C4-2B (cell line): ENCODE measurements around the gene IQCE.

ENCODE experiments used
- ZFX ChIP-seq: fragments of 450-650 bp; IDR thresholded peaks from 2 replicates; pipeline ENCODE4 v1.6.1; 2017
- TF ChIP-seq, protein P1 (sequence below): fragments of 450-650 bp; conservative IDR thresholded peaks from 2 replicates; pipeline ENCODE4 v1.5.1; 2017; ENCODE audit warnings: mild to moderate bottlenecking

DNA sequence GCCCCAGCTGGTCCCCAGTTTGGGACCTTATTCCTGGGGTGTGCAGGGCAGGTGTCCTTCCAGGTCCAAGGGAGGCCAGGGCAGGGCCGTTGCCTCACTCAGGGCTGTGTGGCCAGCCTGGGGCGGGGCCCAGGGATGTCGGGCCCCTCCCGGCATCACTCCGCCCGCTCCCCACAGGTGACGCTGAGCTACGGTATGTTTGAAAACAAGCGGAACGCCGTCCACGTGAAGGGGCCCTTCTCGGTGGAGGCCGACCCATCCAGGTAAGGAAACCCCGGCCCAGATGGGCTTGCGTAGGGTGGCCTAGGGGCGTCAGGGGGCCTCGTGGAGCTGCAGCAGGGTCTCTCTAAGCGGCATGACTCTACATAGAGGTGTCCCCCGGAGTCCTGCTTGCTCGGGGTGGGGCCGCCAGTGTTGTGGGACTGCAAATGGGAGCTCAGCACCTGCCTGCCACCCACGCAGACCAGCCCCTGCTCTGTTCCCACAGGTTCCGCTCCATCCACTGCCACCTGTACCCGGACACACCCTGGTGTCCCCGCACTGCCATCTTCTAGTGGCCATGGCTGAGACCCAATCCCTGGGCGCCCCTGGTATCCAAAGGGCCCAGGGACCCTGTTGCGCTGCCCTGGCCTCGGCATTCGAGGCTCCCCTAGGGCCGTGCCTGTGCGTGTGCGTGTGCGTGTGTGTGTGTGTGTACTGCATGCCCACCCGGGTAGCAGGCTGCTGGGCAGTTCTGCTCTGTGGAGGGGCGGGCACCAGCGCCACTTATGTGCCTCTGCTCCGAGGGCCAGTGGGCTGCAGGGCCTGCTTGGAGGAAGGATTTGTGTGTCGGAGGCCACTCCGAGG lies 31.9 kb upstream of the IQCE start:
- TF ChIP-seq, protein P1, sequence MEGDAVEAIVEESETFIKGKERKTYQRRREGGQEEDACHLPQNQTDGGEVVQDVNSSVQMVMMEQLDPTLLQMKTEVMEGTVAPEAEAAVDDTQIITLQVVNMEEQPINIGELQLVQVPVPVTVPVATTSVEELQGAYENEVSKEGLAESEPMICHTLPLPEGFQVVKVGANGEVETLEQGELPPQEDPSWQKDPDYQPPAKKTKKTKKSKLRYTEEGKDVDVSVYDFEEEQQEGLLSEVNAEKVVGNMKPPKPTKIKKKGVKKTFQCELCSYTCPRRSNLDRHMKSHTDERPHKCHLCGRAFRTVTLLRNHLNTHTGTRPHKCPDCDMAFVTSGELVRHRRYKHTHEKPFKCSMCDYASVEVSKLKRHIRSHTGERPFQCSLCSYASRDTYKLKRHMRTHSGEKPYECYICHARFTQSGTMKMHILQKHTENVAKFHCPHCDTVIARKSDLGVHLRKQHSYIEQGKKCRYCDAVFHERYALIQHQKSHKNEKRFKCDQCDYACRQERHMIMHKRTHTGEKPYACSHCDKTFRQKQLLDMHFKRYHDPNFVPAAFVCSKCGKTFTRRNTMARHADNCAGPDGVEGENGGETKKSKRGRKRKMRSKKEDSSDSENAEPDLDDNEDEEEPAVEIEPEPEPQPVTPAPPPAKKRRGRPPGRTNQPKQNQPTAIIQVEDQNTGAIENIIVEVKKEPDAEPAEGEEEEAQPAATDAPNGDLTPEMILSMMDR, result no peak
- no peak for TF ChIP-seq ZFX
